COLO829 (cell line): ENCODE data around the gene CDK5R2.

ENCODE experiments used
- DNase-seq: peaks from one replicate; pipeline ENCODE4 v3.0.0; 2012; ENCODE audit warnings: low spot score

Gene CDK5R2

DNA sequence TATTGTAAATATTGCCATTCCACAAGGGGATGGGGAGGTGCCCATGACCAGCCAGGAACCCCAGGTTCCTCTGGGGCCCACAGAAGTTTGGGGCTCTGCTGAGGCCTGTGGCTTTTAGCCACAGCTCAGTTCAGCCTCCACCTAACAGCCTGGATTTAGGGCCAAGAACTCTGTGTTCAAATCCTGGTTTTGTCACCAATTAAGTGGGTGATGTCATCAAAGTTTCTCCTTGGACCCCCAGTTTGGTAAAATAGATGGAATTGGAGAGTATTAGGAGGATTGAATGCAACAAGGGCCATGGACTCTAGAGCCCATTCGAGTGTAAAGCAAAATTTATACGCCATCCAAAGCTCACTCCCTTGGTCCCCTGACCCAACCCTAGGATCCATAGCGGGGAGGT, 28.7 kb downstream of the CDK5R2 start:
- DNase-seq = no peak

DNA sequence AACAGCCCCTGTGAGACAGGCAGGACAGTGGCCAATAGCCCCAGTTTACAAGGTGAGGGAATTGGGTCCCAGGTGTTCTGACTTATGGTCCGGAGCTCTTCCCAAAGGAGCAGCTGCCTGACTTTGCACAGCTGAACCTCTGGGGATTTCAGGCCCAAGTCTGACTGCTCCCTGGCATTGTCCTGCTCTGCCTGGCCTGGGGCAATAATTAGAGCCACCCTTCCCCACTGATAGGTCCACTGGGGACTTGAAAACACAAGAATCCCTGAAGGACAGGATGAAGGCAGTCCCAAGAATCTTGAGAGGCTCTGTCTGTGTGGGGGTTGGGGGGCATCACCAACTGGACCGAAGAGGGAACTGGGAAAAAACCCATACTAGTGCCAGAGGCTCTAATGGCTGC, 29.2 kb downstream of the CDK5R2 start:
- DNase-seq = no peak

- DNase-seq = no peak
These were observed 30.6 kb downstream of the CDK5R2 start for GRCh38 chr2:218990052-218990451.

- DNase-seq = no peak
These were observed 31.1 kb downstream of the CDK5R2 start for GRCh38 chr2:218990612-218991011.

DNA sequence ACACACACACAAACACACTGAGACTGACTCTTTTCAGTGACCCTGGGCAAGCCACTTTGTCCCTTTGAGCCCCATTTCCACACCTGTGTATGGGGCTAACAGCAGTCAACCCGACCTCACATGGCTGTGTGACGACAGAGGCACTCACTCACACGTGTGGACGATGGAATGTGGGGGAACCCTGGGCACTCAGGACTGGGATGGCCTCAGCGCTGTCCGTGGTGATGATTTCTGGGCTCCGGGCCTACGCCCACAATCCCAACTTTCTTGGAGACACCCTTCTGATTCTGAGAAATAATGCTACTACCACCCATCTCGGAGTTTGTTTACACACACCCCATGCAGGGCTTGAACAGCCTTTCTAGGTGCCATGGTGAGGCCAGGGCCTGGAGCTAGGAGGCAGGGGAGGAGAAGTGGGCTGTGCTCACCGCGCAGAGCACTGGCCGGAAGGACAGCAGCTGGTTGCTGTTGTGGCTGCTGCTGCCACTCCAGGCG, 32.3 kb downstream of the CDK5R2 start:
- no peak for DNase-seq

GRCh38 chr2:218992196-218992595, 32.7 kb downstream of the CDK5R2 start:
- DNase-seq = no peak

- no peak for DNase-seq
These were observed 33.4 kb downstream of the CDK5R2 start for GRCh38 chr2:218992703-218993344.

DNA sequence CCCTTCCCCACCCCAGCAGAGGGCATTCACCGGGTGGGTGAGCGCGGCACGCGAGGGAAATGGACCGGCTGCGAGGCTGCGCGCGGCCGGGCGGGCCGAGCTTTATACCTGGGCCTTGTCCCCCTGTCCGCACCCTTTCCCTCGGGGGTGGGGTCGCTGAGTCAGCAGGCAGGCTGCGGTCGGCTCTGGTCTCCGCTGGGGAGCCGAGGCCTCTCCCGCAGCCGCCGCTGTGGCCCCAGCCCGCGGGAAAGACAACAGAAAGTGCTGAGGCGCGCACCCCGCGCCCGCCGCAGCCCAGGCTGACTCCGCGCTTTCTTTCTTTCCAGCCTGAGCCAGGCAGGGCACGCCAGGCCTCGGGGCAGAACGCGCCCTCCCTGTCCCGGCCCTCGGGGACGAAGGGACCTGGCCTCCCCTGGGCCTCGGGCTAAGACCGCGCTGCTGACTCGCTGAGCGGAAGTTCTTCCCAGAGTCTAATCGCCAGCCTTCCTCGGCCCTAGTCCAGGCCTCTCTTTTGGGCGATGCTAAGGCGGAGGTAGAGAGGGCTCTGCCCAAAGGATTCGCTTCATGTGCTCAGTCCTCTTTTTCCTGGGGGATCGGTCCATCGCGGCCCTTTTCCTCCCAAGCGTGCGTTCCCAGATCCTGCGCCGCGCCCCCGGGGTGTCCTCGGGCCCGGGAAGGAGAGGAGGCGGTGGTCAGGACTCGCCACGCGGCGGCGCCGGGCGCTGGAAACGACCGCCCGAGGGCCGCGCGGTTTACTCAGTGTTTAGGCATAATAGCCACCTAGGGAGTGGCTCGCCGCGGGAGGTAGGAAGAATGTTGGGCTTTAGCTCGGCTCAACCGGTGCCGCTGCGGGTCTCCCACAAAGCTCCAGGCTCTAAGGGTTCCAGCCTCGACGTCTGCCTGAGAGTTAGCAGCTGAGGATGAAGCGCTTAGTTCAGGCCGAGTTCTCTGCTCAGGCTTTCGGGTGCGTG, 34.2 kb downstream of the CDK5R2 start, which contains the start of gene CRYBA2:
CRYBA2 (minus strand) TSS at position 78 of the 971 bp plus-strand sequence. CDS start 246 bp downstream, outside the sequence.
- no peak for DNase-seq

GRCh38 chr2:218995561-218995960, 36.1 kb downstream of the CDK5R2 start:
- DNase-seq = no peak

DNA sequence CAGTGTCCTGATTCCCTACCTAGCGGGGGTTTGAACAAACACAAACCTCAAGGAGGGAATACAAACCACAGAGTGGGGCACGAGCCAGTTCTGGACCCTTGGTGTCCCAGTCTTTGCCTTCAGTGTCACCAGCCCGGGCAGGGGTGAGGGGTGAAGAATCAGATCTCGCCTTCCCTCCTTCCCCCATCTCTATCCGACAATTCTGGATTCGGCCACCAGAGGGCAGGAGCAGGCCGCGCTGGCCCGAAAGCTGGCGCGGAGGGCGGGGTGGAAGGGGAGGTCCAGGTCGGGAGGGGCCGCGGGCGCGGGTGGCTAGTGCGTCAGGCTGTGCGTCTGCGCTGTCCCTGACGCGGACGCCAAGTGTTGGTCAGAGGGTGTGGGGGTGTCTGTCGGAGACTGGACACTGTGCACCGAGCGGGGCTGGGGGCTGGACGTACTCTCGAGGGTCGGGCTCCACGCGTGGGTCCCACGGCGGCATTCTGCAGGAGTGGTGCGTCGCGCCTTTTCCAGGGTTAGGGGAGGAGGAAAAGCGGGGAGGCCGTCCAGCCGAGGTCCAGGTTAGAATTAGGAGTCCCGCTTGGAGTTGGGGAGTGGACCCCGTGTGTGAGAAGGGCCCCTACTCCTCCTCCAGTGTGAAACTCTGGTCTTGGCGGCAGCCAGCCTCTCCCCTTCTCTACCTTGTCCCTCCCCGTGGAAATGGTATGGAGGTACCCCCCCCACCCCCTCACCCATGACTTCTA, 36.7 kb downstream of the CDK5R2 start:
- peak; percentile 84 for DNase-seq

GRCh38 chr2:218996937-218997336, 37.5 kb downstream of the CDK5R2 start:
- no peak for DNase-seq

DNA sequence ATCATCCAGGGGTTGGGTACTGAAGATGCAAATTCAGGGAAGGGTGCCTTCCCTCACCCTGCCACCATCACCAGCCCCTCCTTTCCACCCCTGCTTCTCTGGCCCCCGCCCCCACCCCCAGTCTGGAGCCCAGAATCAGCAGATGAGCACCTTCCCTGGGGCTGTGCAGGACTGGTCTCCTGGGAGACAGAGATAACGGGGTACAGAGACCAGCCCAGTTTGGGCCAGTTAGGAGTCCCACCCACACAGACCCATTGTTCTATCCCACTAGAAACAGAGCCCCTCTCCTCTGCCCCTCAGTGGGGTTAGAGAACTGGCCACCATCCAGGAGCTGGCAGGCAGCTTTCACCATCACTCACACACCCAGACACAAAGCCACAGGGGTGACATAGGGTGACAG, 38.3 kb downstream of the CDK5R2 start:
- DNase-seq = no peak

GRCh38 chr2:218998414-218999002, 39.0 kb downstream of the CDK5R2 start:
- no peak for DNase-seq

DNA sequence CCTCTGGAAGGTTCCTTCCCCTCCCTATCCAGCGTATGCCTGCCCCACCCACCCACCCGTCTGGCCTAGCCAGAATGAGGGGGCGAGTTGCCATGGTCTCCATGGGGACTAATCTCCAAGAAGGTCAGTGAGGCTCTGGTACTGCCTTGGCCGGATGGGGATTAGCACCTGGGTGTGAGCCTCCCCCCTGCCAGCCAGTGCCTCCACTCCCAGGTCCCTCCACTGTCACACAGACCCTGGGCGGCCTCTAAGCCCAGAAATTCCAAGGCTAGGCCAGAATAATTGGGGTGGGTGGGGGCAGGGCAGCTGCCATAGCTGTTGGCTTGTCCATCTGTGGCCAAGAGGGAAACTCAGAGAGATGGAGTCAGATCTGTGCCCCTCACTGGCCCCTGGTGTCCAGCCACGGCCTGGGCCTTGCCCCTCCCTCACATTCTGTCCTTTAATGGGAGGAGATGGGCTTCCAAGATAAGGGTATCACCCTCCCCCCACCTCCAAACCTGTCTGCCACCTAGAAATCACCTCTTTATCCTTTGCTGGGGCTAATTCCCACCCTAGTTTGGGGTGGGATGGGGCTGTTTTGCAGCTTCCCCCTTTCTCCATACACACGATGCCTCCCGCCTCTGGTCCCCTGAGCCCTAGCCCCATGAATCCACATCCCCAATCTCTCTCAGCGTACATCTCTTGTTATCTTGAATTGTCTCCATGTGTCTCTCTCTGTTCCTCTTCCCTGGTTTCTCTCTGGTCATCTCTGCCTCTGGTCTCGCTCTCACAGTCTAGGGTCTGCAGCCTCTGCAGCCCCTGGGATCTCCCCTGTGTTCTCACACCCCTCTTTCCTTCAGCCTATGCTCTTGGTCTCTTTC, 39.8 kb downstream of the CDK5R2 start:
- no peak for DNase-seq

GRCh38 chr2:218999881-219000568, 40.6 kb downstream of the CDK5R2 start:
- no peak for DNase-seq

- DNase-seq = no peak
These were observed 41.1 kb downstream of the CDK5R2 start for GRCh38 chr2:219000569-219000960.

- DNase-seq = no peak
These were observed 41.7 kb downstream of the CDK5R2 start for GRCh38 chr2:219001100-219001576.

- no peak for DNase-seq
These were observed 42.3 kb downstream of the CDK5R2 start for GRCh38 chr2:219001577-219002394.
